ENCODE data around the gene PTPRT.

PTPRT gene

GRCh38 chr20:42741906-42742305 is 447.8 kb downstream of the PTPRT start:
- no peaks in the 10 kb centered on the region for H3K9me2 ChIP-seq (replicated peaks; ENCODE audit: insufficient read depth, low read length)
- H2AFZ ChIP-seq (ENCODE audit: low read depth, low read length, severe bottlenecking) = no peak overlapping the region
- H3K9me3 ChIP-seq (ENCODE audit: insufficient read depth, low read length) = no peaks in the 10 kb centered on the region
- H3K4me2 ChIP-seq (ENCODE audit: low read depth, low read length, poor library complexity, severe bottlenecking) = no peak overlapping the region
- no peaks in the 10 kb centered on the region for H4K20me1 ChIP-seq (ENCODE audit: low read depth, low read length)
- no peaks in the 10 kb centered on the region for H3K27me3 ChIP-seq (ENCODE audit: low read length)
- no peaks in the 10 kb centered on the region for H3K36me3 ChIP-seq (ENCODE audit: low read length)
- no peaks in the 10 kb centered on the region for H3K79me2 ChIP-seq (ENCODE audit: insufficient read depth, low read length)
- H3K9ac ChIP-seq (ENCODE audit: low read length) = no peak overlapping the region
- TF ChIP-seq, protein P1, sequence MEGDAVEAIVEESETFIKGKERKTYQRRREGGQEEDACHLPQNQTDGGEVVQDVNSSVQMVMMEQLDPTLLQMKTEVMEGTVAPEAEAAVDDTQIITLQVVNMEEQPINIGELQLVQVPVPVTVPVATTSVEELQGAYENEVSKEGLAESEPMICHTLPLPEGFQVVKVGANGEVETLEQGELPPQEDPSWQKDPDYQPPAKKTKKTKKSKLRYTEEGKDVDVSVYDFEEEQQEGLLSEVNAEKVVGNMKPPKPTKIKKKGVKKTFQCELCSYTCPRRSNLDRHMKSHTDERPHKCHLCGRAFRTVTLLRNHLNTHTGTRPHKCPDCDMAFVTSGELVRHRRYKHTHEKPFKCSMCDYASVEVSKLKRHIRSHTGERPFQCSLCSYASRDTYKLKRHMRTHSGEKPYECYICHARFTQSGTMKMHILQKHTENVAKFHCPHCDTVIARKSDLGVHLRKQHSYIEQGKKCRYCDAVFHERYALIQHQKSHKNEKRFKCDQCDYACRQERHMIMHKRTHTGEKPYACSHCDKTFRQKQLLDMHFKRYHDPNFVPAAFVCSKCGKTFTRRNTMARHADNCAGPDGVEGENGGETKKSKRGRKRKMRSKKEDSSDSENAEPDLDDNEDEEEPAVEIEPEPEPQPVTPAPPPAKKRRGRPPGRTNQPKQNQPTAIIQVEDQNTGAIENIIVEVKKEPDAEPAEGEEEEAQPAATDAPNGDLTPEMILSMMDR (IDR thresholded peaks at IDR 0.05; ENCODE audit: insufficient read depth, low read length, poor library complexity, severe bottlenecking) = no peak
- no peak for TF ChIP-seq EZH2phosphoT487 (conservative IDR thresholded peaks at IDR 0.05; ENCODE audit: low read length)
- H3F3A ChIP-seq (ENCODE audit: insufficient read depth) = no peaks in the 10 kb centered on the region
- no peak overlapping the region for H3K4me3 ChIP-seq (ENCODE audit: insufficient read depth, low read length, poor library complexity, severe bottlenecking)
- no peak overlapping the region for H3K27ac ChIP-seq (ENCODE audit: low read depth, low read length)

GRCh38 chr20:42740226-42740870 is 449.4 kb downstream of the PTPRT start:
- Histone ChIP-seq H2AFZ (ENCODE audit: low read depth, low read length, severe bottlenecking) (no peak overlapping the region), H3K9me2 (replicated peaks; ENCODE audit: insufficient read depth, low read length) (no peaks in the 10 kb centered on the region), H3K4me2 (ENCODE audit: low read depth, low read length, poor library complexity, severe bottlenecking) (no peak overlapping the region), H4K20me1 (ENCODE audit: low read depth, low read length) (no peaks in the 10 kb centered on the region), H3K9ac (ENCODE audit: low read length) (no peak overlapping the region), H3K4me3 (ENCODE audit: insufficient read depth, low read length, poor library complexity, severe bottlenecking) (no peak overlapping the region), H3F3A (ENCODE audit: insufficient read depth) (no peaks in the 10 kb centered on the region), H3K36me3 (ENCODE audit: low read length) (no peaks in the 10 kb centered on the region), H3K27me3 (ENCODE audit: low read length) (no peaks in the 10 kb centered on the region), H3K79me2 (ENCODE audit: insufficient read depth, low read length) (no peaks in the 10 kb centered on the region), H3K27ac (ENCODE audit: low read depth, low read length) (no peak overlapping the region), H3K9me3 (ENCODE audit: insufficient read depth, low read length) (no peaks in the 10 kb centered on the region)
- TF ChIP-seq, protein P1 (IDR thresholded peaks at IDR 0.05; ENCODE audit: insufficient read depth, low read length, poor library complexity, severe bottlenecking) = no peak
- TF ChIP-seq EZH2phosphoT487 (conservative IDR thresholded peaks at IDR 0.05; ENCODE audit: low read length) = no peak

- no peak overlapping the region for H2AFZ ChIP-seq (ENCODE audit: low read depth, low read length, severe bottlenecking)
- H3K4me2 ChIP-seq (ENCODE audit: low read depth, low read length, poor library complexity, severe bottlenecking) = no peak overlapping the region
- no peaks in the 10 kb centered on the region for H3K27me3 ChIP-seq (ENCODE audit: low read length)
- no peak overlapping the region for H3K4me3 ChIP-seq (ENCODE audit: insufficient read depth, low read length, poor library complexity, severe bottlenecking)
- no peaks in the 10 kb centered on the region for H3K9me3 ChIP-seq (ENCODE audit: insufficient read depth, low read length)
- H3K9me2 ChIP-seq (replicated peaks; ENCODE audit: insufficient read depth, low read length) = no peaks in the 10 kb centered on the region
- H3K27ac ChIP-seq (ENCODE audit: low read depth, low read length) = no peak overlapping the region
- no peaks in the 10 kb centered on the region for H3K79me2 ChIP-seq (ENCODE audit: insufficient read depth, low read length)
- H3F3A ChIP-seq (ENCODE audit: insufficient read depth) = no peaks in the 10 kb centered on the region
- H3K36me3 ChIP-seq (ENCODE audit: low read length) = no peaks in the 10 kb centered on the region
- no peak overlapping the region for H3K9ac ChIP-seq (ENCODE audit: low read length)
- no peak for TF ChIP-seq EZH2phosphoT487 (conservative IDR thresholded peaks at IDR 0.05; ENCODE audit: low read length)
- TF ChIP-seq, protein P1 (IDR thresholded peaks at IDR 0.05; ENCODE audit: insufficient read depth, low read length, poor library complexity, severe bottlenecking) = no peak
- no peaks in the 10 kb centered on the region for H4K20me1 ChIP-seq (ENCODE audit: low read depth, low read length)
These were observed 450.0 kb downstream of the PTPRT start for GRCh38 chr20:42739683-42740082.

All from SU-DHL-6 (cell line).